ENCODE data around the gene NME2.

DNA sequence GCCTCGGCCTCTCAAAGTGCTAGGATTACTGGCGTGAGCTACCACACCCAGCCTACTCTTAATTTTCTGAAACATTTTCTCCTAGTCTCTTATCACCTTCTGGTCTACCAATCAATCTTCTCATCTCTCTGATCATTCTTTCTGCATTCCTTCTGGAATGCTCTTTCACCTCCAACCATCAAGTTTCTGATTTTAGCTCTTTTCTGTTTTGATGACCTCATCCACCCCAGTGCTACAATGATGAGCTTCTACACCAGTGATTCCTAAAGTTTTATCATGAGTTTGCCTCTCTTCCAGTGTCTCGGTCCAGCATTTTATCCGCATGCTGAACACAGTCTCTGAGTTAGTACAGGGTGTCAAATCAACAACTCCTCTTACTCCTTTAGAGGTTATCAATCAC, 31.5 kb downstream of the NME2 start:
- TF ChIP-seq, protein P1, sequence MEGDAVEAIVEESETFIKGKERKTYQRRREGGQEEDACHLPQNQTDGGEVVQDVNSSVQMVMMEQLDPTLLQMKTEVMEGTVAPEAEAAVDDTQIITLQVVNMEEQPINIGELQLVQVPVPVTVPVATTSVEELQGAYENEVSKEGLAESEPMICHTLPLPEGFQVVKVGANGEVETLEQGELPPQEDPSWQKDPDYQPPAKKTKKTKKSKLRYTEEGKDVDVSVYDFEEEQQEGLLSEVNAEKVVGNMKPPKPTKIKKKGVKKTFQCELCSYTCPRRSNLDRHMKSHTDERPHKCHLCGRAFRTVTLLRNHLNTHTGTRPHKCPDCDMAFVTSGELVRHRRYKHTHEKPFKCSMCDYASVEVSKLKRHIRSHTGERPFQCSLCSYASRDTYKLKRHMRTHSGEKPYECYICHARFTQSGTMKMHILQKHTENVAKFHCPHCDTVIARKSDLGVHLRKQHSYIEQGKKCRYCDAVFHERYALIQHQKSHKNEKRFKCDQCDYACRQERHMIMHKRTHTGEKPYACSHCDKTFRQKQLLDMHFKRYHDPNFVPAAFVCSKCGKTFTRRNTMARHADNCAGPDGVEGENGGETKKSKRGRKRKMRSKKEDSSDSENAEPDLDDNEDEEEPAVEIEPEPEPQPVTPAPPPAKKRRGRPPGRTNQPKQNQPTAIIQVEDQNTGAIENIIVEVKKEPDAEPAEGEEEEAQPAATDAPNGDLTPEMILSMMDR (conservative IDR thresholded peaks at IDR 0.05; ENCODE audit: low read length): no peak
- TF ChIP-seq EZH2phosphoT487 (IDR thresholded peaks at IDR 0.05; ENCODE audit: borderline replicate concordance): no peak

Data from Loucy (cell line).